HepG2 (cell line): Measurements from ENCODE around the gene DENND4A. TPM values are rescaled to one million over a fixed set of nuclear protein-coding genes. Genes with fewer than 3 reads are reported as not detected.

Experiments used
- AGO1 ChIP-seq: fragments of 200-400 bp; formaldehyde crosslinking; IDR thresholded peaks from 2 replicates; pipeline ENCODE4 v1.6.1; 2017; ENCODE audit warnings: mild to moderate bottlenecking, low read depth, low read length, moderate library complexity; ENCODE audit not compliant: poor library complexity, severe bottlenecking
- ARNT2 ChIP-seq: sonication (generic); formaldehyde crosslinking; IDR thresholded peaks from 2 replicates; pipeline ENCODE4 v1.8.0; 2022; ENCODE audit warnings: mild to moderate bottlenecking, low read depth, missing genetic modification reagents, moderate library complexity
- ATRX ChIP-seq: sonication (generic); formaldehyde crosslinking; IDR thresholded peaks from 2 replicates; pipeline ENCODE4 v1.4.0; 2020; ENCODE audit warnings: missing genetic modification reagents, borderline replicate concordance
- CENPT ChIP-seq: sonication (generic); formaldehyde crosslinking; IDR thresholded peaks from 2 replicates; pipeline ENCODE4 v1.8.0; 2022; ENCODE audit warnings: low read depth, mild to moderate bottlenecking, moderate library complexity, missing genetic modification reagents
- E2F5 ChIP-seq: sonication (generic); formaldehyde crosslinking; conservative IDR thresholded peaks from 2 replicates; pipeline ENCODE4 v1.4.0; 2020; ENCODE audit warnings: missing genetic modification reagents
- IRF1 ChIP-seq: sonication (generic); formaldehyde crosslinking; IDR thresholded peaks from 2 replicates; pipeline ENCODE4 v1.4.0; 2020; ENCODE audit warnings: low read depth, mild to moderate bottlenecking, missing genetic modification reagents
- MATR3 ChIP-seq: sonication (generic); formaldehyde crosslinking; IDR thresholded peaks from 2 replicates; pipeline ENCODE4 v1.4.0; 2020; ENCODE audit warnings: missing genetic modification reagents
- PBX2 ChIP-seq: IDR thresholded peaks from 2 replicates; pipeline ENCODE4 v1.6.1; 2016; ENCODE audit warnings: control low read depth
- RCOR2 ChIP-seq: IDR thresholded peaks from 2 replicates; pipeline ENCODE4 v1.6.1; 2016; ENCODE audit warnings: missing biosample characterization, missing genetic modification reagents
- SMAD1 ChIP-seq: sonication (generic); formaldehyde crosslinking; IDR thresholded peaks from 2 replicates; pipeline ENCODE4 v1.4.0; 2020; ENCODE audit warnings: missing genetic modification reagents, low read depth, mild to moderate bottlenecking, borderline replicate concordance
- SP2 ChIP-seq: sonication (generic); formaldehyde crosslinking; IDR thresholded peaks from 2 replicates; pipeline ENCODE4 v1.5.1; 2020; ENCODE audit warnings: mild to moderate bottlenecking, missing genetic modification reagents
- SRSF4 ChIP-seq: fragments of 200-400 bp; formaldehyde crosslinking; IDR thresholded peaks from one replicate; pipeline ENCODE4 v1.6.1; 2018; ENCODE audit warnings: mild to moderate bottlenecking, low read depth, low read length, moderate library complexity; ENCODE audit not compliant: poor library complexity, severe bottlenecking
- ZNF512B ChIP-seq: sonication (generic); formaldehyde crosslinking; IDR thresholded peaks from 2 replicates; pipeline ENCODE4 v1.5.1; 2020; ENCODE audit warnings: missing genetic modification reagents, mild to moderate bottlenecking, borderline replicate concordance
- ZNF607 ChIP-seq: sonication (generic); formaldehyde crosslinking; IDR thresholded peaks from 2 replicates; pipeline ENCODE4 v1.5.1; 2020; ENCODE audit warnings: missing genetic modification reagents, mild to moderate bottlenecking, borderline replicate concordance
- ZNF781 ChIP-seq: sonication (generic); formaldehyde crosslinking; IDR thresholded peaks from 2 replicates; pipeline ENCODE4 v1.5.1; 2020; ENCODE audit warnings: borderline replicate concordance, mild to moderate bottlenecking, missing genetic modification reagents; ENCODE audit errors: not compliant biosample characterization
- polyA plus RNA-seq, 8 experiments: library from polyadenylated mRNA; depleted of rRNA in 3 of 8; stranded (reverse) in 7 of 8; unstranded in 1 of 8; fragments of >200 nt; fragmentation: Illumina TruSeq in 4 of 8; extraction: Trizol in 4 of 8; gene quantifications; 2 replicates each; pipeline versions ENCODE4 v1.2.1 to v1.2.3, GENCODE V29; 2011 to 2016; ENCODE audit warnings: low read depth in 4 of 8, missing spikeins in 1 of 8, mixed read lengths in 1 of 8; ENCODE audit not compliant: insufficient read depth in 1 of 8
- total RNA-seq, 5 experiments: library from RNA; depleted of rRNA; stranded (reverse); fragments of >200 nt; fragmentation: Illumina TruSeq; extraction: Trizol; gene quantifications; 2 replicates each; pipeline ENCODE4 v1.2.3, GENCODE V29; 2016; ENCODE audit warnings: low read depth in 1 of 5
- TF ChIP-seq, protein P1 (sequence below): sonication (generic); formaldehyde crosslinking; conservative IDR thresholded peaks from 2 replicates; pipeline ENCODE4 v1.8.0; 2022; ENCODE audit warnings: mild to moderate bottlenecking, moderate library complexity, missing genetic modification reagents
- TF ChIP-seq, protein P2 (sequence below): sonication (generic); formaldehyde crosslinking; IDR thresholded peaks from 2 replicates; pipeline ENCODE4 v1.4.0; 2020; ENCODE audit warnings: missing genetic modification reagents

Gene DENND4A
- total and polyA plus RNA-seq, 2 of the 13 experiments (the other 11 are each of a cell fraction or from before 2014, with no cell fraction given): 13.2 to 18.6 TPM

DNA sequence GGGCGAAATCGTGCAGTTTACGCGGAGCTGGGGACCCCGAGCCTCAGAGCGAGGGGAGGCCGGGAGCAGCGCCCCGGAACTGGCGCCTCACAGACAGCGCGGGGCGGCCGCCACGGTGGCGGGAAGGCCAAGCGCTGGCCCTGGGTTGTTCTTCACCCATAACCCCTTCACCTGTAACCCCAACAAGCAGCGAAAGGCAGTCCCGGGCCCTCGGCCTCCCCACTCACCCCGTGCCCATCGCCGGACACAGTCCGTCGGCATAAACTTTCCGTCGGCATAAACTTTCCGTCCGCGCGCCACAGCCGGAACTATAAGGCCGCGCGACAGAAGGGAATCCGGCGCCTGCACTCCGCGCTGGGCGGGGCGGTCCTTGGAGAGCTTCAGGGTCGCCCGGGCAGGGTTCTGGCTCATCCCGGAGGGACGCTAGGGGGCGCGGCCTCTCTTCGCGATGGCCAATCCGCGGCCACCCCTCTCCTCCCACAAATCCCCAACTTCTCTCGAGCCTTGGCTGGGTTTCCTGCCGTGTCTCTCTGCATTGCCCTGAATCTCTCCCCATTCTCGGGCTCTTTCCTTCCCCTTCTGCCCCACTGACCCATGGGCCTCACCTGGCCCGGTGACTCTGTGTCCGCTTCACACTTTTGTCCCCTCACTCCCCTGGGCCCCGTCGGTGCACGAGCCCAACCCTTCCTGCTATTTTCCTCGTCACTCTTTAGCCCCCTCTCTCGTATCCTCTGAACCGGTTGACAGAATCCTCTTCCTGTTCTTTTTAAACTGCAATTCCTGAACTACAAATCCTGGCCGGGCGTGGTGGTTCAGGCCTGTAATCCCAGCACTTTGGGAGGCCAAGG, 181.0 kb downstream of the DENND4A start, which contains the start of gene INTS14 (continued):
- TF ChIP-seq ZNF512B (CRISPR knock-in tag): peak; percentile 70; the same call in 1 of the 2 replicates
- TF ChIP-seq SRSF4: no peak
- TF ChIP-seq SMAD1: no peak
- TF ChIP-seq, protein P1, sequence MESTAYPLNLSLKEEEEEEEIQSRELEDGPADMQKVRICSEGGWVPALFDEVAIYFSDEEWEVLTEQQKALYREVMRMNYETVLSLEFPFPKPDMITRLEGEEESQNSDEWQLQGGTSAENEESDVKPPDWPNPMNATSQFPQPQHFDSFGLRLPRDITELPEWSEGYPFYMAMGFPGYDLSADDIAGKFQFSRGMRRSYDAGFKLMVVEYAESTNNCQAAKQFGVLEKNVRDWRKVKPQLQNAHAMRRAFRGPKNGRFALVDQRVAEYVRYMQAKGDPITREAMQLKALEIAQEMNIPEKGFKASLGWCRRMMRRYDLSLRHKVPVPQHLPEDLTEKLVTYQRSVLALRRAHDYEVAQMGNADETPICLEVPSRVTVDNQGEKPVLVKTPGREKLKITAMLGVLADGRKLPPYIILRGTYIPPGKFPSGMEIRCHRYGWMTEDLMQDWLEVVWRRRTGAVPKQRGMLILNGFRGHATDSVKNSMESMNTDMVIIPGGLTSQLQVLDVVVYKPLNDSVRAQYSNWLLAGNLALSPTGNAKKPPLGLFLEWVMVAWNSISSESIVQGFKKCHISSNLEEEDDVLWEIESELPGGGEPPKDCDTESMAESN: peak; percentile 82
- TF ChIP-seq E2F5 (CRISPR knock-in tag): peak; percentile 79; the same call in 1 of the 2 replicates
- TF ChIP-seq RCOR2 (CRISPR knock-in tag): peak; percentile 82
- TF ChIP-seq ATRX (CRISPR knock-in tag): 0 out of 2 replicates have a peak, but pooled peaks have one; percentile 70
- TF ChIP-seq, protein P2, sequence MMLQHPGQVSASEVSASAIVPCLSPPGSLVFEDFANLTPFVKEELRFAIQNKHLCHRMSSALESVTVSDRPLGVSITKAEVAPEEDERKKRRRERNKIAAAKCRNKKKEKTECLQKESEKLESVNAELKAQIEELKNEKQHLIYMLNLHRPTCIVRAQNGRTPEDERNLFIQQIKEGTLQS (CRISPR knock-in tag): peak; percentile 59
- TF ChIP-seq MATR3 (CRISPR knock-in tag): no peak
- TF ChIP-seq SP2: no peak
- no peak for TF ChIP-seq PBX2 (CRISPR knock-in tag)
- peak; percentile 63 for TF ChIP-seq AGO1
- TF ChIP-seq IRF1 (CRISPR knock-in tag): peak; percentile 63; the same call in 1 of the 2 replicates
- TF ChIP-seq ZNF607 (CRISPR knock-in tag): peak; percentile 55; the same call in 1 of the 2 replicates
- TF ChIP-seq ZNF781 (CRISPR knock-in tag): peak; percentile 32
- 0 out of 2 replicates have a peak, but pooled peaks have one; percentile 68 for TF ChIP-seq CENPT (CRISPR knock-in tag)
- TF ChIP-seq ARNT2 (CRISPR knock-in tag): peak; percentile 82; the same call in 1 of the 2 replicates
